Mammary epithelial cell (primary cell): ENCODE results near the gene TRIM34.

ENCODE experiments used
- EZH2 ChIP-seq: IDR thresholded peaks from 2 replicates; pipeline ENCODE4 v1.6.1; 2012; ENCODE audit warnings: low read length, inconsistent platforms, borderline replicate concordance
- TF ChIP-seq, protein P1 (sequence below), 2 donors: IDR thresholded peaks in 1 of 2; conservative IDR thresholded peaks in 1 of 2; 2 replicates each; pipeline ENCODE4 v1.5.1; 2011 to 2012; ENCODE audit warnings: inconsistent platforms in 2 of 2, low read length in 2 of 2, mild to moderate bottlenecking in 2 of 2, control low read depth in 1 of 2, low read depth in 1 of 2; ENCODE audit not compliant: insufficient read depth in 1 of 2; ENCODE audit errors: extremely low read depth in 1 of 2

GRCh38 chr11:5624489-5625279 lies at the start of gene TRIM34:
- TF ChIP-seq, protein P1, sequence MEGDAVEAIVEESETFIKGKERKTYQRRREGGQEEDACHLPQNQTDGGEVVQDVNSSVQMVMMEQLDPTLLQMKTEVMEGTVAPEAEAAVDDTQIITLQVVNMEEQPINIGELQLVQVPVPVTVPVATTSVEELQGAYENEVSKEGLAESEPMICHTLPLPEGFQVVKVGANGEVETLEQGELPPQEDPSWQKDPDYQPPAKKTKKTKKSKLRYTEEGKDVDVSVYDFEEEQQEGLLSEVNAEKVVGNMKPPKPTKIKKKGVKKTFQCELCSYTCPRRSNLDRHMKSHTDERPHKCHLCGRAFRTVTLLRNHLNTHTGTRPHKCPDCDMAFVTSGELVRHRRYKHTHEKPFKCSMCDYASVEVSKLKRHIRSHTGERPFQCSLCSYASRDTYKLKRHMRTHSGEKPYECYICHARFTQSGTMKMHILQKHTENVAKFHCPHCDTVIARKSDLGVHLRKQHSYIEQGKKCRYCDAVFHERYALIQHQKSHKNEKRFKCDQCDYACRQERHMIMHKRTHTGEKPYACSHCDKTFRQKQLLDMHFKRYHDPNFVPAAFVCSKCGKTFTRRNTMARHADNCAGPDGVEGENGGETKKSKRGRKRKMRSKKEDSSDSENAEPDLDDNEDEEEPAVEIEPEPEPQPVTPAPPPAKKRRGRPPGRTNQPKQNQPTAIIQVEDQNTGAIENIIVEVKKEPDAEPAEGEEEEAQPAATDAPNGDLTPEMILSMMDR (conservative IDR thresholded peaks at IDR 0.05 in 1 of 2, IDR thresholded peaks at IDR 0.05 in 1 of 2; ENCODE audit: extremely low read depth in 1 of 2, insufficient read depth in 1 of 2, low read depth in 1 of 2, low read length in 2 of 2): no peak
- no peak for TF ChIP-seq EZH2
